ENCODE results near the gene MBNL1. TPM values are rescaled to one million over a fixed set of nuclear protein-coding genes. Genes with fewer than 3 reads are reported as not detected.

The MBNL1 gene
- total and polyA plus RNA-seq, 2 of the 4 experiments (the other 2 are of a cell fraction), result 127 to 664 TPM

GRCh38 chr3:152346058-152346457 lies 77.3 kb downstream of the MBNL1 start:
- Histone ChIP-seq H2BK5ac (ENCODE audit: low read depth, low read length, poor library complexity, severe bottlenecking) (no peak overlapping the region), H3K9me1 (ENCODE audit: insufficient read depth, low read length) (peaks cover 15% of the 10 kb centered on the region), H2BK20ac (ENCODE audit: low read depth, low read length) (no peak overlapping the region), H4K91ac (ENCODE audit: insufficient read depth, low read depth, low read length) (no peak overlapping the region), H3K9ac (ENCODE audit: low read depth, low read length) (no peak overlapping the region), H3K14ac (replicated peaks; ENCODE audit: low read depth, low read length) (no peak overlapping the region), H4K8ac (ENCODE audit: low read depth in 2 of 2, low read length in 2 of 2) (no peak overlapping the region), H3K4me2 (ENCODE audit: low read depth, low read length) (no peak overlapping the region), H3K4me1 (ENCODE audit: control insufficient read depth, insufficient read depth, low read length) (peaks cover 11% of the 10 kb centered on the region; the same call in 1 of the 2 replicates), H2AK9ac (replicated peaks; ENCODE audit: low read depth, low read length, poor library complexity) (no peak overlapping the region), H4K20me1 (ENCODE audit: insufficient read depth, low read length) (peaks cover 25% of the 10 kb centered on the region; the same call in 1 of the 2 replicates), H3K27me3 (ENCODE audit: control insufficient read depth, insufficient read depth, low read length) (no peaks in the 10 kb centered on the region), H2BK120ac (ENCODE audit: low read depth, low read length) (no peak overlapping the region), H2AK5ac (ENCODE audit: low read depth, low read length) (no peak overlapping the region), H3K18ac (ENCODE audit: low read depth, low read length) (no peak overlapping the region), H3K79me1 (ENCODE audit: low read depth in 1 of 2, low read length in 2 of 2) (peaks cover 35 to 66% of the 10 kb centered on the region in 2 experiments), H2BK15ac (ENCODE audit: low read depth, low read length) (no peak overlapping the region), H3K9me3 (ENCODE audit: control insufficient read depth, insufficient read depth, low read length) (no peaks in the 10 kb centered on the region), H3K27ac (ENCODE audit: insufficient read depth, low read length) (no peak overlapping the region), H3K4me3 (ENCODE audit: insufficient read depth, low read depth, low read length) (no peak overlapping the region), H3K23ac (ENCODE audit: low read depth, low read length) (no peak overlapping the region), H2AFZ (replicated peaks; ENCODE audit: low read length, poor library complexity) (no peak overlapping the region), H3K36me3 (ENCODE audit: control insufficient read depth, insufficient read depth, low read length) (peaks cover 9% of the 10 kb centered on the region), H4K5ac (ENCODE audit: low read depth, low read length) (no peak overlapping the region; the same call in 1 of the 2 replicates), H3K4ac (ENCODE audit: low read depth, low read length) (no peak overlapping the region), H3K56ac (ENCODE audit: extremely low read depth, insufficient read depth, low read length) (no peak overlapping the region)
- TF ChIP-seq FOS (IDR thresholded peaks at IDR 0.05; ENCODE audit: low read depth, low read length), result no peak
- TF ChIP-seq MAFK (IDR thresholded peaks at IDR 0.05; ENCODE audit: low read depth, low read length), result no peak
- no peak for TF ChIP-seq CHD1 (IDR thresholded peaks at IDR 0.05; ENCODE audit: low read depth, low read length)
- TF ChIP-seq BHLHE40 (IDR thresholded peaks at IDR 0.05; ENCODE audit: low read depth, low read length), result no peak
- TF ChIP-seq RAD21 (IDR thresholded peaks at IDR 0.05; ENCODE audit: low read length), result no peak
- no peak for TF ChIP-seq CTCF (conservative IDR thresholded peaks at IDR 0.05; ENCODE audit: low read depth, low read length)
- TF ChIP-seq SMC3 (IDR thresholded peaks at IDR 0.05; ENCODE audit: low read depth, low read length), result no peak
- TF ChIP-seq RCOR1 (IDR thresholded peaks at IDR 0.05; ENCODE audit: insufficient replicate concordance, low read length), result no peak
- TF ChIP-seq MXI1 (IDR thresholded peaks at IDR 0.05; ENCODE audit: borderline replicate concordance, low read depth, low read length), result no peak
- no peak for TF ChIP-seq RFX5 (IDR thresholded peaks at IDR 0.05; ENCODE audit: low read depth, low read length)
- TF ChIP-seq CEBPB (IDR thresholded peaks at IDR 0.05; ENCODE audit: low read depth, low read length), result no peak
- no peak for TF ChIP-seq MAZ (IDR thresholded peaks at IDR 0.05; ENCODE audit: borderline replicate concordance, low read depth, low read length)
- BruUV-seq (replicated peaks), result no TSS peak
- intact Hi-C loops (cut with micrococcal nuclease), result no loop called here
- no peak for ATAC-seq (ENCODE audit: low read depth)
- ChIA-PET CTCF (interaction anchor here (1.2 kb wide), 1 partner anchor 12 kb away, joined by 3 read pairs; no protein-coding TSS in a partner anchor), POLR2A (ENCODE audit: unreplicated experiment) (no interaction called here)
- in situ Hi-C loops (cut with MboI; ENCODE audit: low sequenced_read_pairs), result no loop called here
- DNase-seq, result no peak
- 83 to 100% methylated on average over 1 to 2 of the region's 4 CpGs for WGBS, 2 experiments (ENCODE audit: extremely low coverage in 2 of 2, insufficient read length in 1 of 2)
- dilution Hi-C loops (cut with HindIII; ENCODE audit: low sequenced_read_pairs, unreplicated experiment), result no loop called here
